ENCODE data around the gene BAHD1. TPM values are rescaled to one million over a fixed set of nuclear protein-coding genes. Genes with fewer than 3 reads are reported as not detected.

Gene BAHD1
- total and polyA plus RNA-seq, 2 experiments from 2014 or later: 11.2 to 40.1 TPM

- DNase-seq (ENCODE audit: low spot score) (peak; percentile 43), ATAC-seq (peak; percentile 0; the same call in 2 of the 3 replicates)
Observed at GRCh38 chr15:40441565-40442531, 1.1 kb downstream of the BAHD1 start.

More at GRCh38 chr15:40441565-40442531, 1.1 kb downstream of the BAHD1 start:
- Mint-ChIP-seq H3K36me3 (ENCODE audit: low read depth) (peaks cover 21% of the 10 kb centered on the region), H3K4me3 (peak overlapping the region; percentile 90), H3K27ac (no peak overlapping the region), H3K9me3 (no peaks in the 10 kb centered on the region; the same call in 2 of the 3 replicates), H3K27me3 (ENCODE audit: insufficient read depth, low read depth, poor library complexity) (peaks cover 30% of the 10 kb centered on the region), H3K4me1 (peaks cover 66% of the 10 kb centered on the region)
- TF ChIP-seq, protein P1, sequence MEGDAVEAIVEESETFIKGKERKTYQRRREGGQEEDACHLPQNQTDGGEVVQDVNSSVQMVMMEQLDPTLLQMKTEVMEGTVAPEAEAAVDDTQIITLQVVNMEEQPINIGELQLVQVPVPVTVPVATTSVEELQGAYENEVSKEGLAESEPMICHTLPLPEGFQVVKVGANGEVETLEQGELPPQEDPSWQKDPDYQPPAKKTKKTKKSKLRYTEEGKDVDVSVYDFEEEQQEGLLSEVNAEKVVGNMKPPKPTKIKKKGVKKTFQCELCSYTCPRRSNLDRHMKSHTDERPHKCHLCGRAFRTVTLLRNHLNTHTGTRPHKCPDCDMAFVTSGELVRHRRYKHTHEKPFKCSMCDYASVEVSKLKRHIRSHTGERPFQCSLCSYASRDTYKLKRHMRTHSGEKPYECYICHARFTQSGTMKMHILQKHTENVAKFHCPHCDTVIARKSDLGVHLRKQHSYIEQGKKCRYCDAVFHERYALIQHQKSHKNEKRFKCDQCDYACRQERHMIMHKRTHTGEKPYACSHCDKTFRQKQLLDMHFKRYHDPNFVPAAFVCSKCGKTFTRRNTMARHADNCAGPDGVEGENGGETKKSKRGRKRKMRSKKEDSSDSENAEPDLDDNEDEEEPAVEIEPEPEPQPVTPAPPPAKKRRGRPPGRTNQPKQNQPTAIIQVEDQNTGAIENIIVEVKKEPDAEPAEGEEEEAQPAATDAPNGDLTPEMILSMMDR (conservative IDR thresholded peaks at IDR 0.05; ENCODE audit: low read depth in 2 of 2): peak in 1 of 2 experiments; percentile 31; a peak in 1 of 4 replicates
- TF ChIP-seq, protein P2, sequence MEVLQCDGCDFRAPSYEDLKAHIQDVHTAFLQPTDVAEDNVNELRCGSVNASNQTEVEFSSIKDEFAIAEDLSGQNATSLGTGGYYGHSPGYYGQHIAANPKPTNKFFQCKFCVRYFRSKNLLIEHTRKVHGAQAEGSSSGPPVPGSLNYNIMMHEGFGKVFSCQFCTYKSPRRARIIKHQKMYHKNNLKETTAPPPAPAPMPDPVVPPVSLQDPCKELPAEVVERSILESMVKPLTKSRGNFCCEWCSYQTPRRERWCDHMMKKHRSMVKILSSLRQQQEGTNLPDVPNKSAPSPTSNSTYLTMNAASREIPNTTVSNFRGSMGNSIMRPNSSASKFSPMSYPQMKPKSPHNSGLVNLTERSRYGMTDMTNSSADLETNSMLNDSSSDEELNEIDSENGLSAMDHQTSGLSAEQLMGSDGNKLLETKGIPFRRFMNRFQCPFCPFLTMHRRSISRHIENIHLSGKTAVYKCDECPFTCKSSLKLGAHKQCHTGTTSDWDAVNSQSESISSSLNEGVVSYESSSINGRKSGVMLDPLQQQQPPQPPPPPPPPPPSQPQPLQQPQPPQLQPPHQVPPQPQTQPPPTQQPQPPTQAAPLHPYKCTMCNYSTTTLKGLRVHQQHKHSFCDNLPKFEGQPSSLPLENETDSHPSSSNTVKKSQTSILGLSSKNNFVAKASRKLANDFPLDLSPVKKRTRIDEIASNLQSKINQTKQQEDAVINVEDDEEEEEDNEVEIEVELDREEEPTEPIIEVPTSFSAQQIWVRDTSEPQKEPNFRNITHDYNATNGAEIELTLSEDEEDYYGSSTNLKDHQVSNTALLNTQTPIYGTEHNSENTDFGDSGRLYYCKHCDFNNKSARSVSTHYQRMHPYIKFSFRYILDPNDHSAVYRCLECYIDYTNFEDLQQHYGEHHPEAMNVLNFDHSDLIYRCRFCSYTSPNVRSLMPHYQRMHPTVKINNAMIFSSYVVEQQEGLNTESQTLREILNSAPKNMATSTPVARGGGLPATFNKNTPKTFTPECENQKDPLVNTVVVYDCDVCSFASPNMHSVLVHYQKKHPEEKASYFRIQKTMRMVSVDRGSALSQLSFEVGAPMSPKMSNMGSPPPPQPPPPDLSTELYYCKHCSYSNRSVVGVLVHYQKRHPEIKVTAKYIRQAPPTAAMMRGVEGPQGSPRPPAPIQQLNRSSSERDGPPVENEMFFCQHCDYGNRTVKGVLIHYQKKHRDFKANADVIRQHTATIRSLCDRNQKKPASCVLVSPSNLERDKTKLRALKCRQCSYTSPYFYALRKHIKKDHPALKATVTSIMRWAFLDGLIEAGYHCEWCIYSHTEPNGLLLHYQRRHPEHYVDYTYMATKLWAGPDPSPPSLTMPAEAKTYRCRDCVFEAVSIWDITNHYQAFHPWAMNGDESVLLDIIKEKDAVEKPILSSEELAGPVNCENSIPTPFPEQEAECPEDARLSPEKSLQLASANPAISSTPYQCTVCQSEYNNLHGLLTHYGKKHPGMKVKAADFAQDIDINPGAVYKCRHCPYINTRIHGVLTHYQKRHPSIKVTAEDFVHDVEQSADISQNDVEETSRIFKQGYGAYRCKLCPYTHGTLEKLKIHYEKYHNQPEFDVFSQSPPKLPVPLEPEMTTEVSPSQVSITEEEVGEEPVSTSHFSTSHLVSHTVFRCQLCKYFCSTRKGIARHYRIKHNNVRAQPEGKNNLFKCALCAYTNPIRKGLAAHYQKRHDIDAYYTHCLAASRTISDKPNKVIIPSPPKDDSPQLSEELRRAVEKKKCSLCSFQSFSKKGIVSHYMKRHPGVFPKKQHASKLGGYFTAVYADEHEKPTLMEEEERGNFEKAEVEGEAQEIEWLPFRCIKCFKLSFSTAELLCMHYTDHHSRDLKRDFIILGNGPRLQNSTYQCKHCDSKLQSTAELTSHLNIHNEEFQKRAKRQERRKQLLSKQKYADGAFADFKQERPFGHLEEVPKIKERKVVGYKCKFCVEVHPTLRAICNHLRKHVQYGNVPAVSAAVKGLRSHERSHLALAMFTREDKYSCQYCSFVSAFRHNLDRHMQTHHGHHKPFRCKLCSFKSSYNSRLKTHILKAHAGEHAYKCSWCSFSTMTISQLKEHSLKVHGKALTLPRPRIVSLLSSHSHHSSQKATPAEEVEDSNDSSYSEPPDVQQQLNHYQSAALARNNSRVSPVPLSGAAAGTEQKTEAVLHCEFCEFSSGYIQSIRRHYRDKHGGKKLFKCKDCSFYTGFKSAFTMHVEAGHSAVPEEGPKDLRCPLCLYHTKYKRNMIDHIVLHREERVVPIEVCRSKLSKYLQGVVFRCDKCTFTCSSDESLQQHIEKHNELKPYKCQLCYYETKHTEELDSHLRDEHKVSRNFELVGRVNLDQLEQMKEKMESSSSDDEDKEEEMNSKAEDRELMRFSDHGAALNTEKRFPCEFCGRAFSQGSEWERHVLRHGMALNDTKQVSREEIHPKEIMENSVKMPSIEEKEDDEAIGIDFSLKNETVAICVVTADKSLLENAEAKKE (CRISPR knock-in tag; IDR thresholded peaks at IDR 0.05): no peak
- no peak overlapping the region for H3K27ac ChIP-seq (ENCODE audit: low read depth)
- H3K4me3 ChIP-seq: peak overlapping the region; percentile 74
- H3K9me2 ChIP-seq (ENCODE audit: insufficient read depth): no peaks in the 10 kb centered on the region
- H3K79me2 ChIP-seq (replicated peaks; ENCODE audit: insufficient read depth): peaks cover 54% of the 10 kb centered on the region
- 0 out of 2 replicates have a peak, but pooled peaks cover 2% of the 10 kb centered on the region for H3F3A ChIP-seq (replicated peaks; ENCODE audit: low read depth)
- H3K36me3 ChIP-seq (ENCODE audit: insufficient read depth): no peaks in the 10 kb centered on the region; the same call in 1 of the 2 replicates
- H3K4me2 ChIP-seq: peak overlapping the region; percentile 87
- H4K20me1 ChIP-seq (replicated peaks; ENCODE audit: insufficient read depth): peaks cover 44% of the 10 kb centered on the region
- no peak overlapping the region for H2AFZ ChIP-seq
- H3K27me3 ChIP-seq (ENCODE audit: insufficient read depth): peaks cover 3% of the 10 kb centered on the region; the same call in 1 of the 2 replicates
- H3K4me1 ChIP-seq (ENCODE audit: insufficient read depth): peaks cover 64% of the 10 kb centered on the region

All from GM23338 (cell line).